HG02623 (cell line): ENCODE results near the gene ADARB1.

Source experiments
- ATAC-seq: cut with Tn5 transposase; IDR thresholded peaks from one replicate; pipeline ENCODE4 v1.9.1; 2021; ENCODE audit warnings: moderate library complexity; ENCODE audit not compliant: unreplicated experiment

ADARB1 gene

DNA sequence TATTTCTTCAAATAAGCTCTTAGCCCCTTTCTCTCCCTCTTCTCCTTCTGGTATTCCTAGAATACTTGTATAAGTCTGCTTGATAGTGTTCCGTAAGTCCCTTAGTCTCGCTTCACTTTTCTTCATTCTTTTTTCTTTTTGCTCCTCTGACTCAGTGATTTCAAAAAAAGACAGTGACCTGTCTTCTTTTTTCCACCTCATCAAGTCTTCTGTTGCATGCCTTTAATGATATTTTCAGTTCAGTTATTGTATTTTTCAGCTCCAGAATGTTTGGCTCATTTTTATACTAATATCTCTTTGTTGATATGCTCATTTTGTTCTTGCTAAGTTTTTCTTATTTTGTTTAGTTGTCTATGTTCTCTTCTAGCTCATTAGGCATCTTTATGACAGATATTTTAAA is 115.6 kb downstream of the ADARB1 start:
- no peak for ATAC-seq

DNA sequence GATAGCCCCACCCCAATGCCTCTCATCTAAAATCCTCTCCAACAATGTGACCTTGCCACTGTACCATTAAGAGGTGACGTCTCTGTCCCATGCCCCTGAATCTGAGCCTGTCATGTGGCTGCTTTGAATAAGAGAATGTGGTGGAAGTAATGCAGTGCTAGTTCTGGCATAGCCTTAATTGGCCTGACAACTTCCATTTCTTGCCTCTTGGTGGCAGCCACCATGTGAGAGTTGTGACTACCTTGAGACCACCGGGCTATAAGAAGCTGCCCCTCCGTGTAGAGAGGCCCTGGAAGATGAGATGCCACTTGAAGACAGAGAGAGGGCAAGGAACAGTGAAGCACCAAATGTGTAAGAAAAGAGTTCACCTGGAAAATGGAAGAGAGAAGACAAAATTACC is 118.0 kb downstream of the ADARB1 start:
- ATAC-seq, result no peak

DNA sequence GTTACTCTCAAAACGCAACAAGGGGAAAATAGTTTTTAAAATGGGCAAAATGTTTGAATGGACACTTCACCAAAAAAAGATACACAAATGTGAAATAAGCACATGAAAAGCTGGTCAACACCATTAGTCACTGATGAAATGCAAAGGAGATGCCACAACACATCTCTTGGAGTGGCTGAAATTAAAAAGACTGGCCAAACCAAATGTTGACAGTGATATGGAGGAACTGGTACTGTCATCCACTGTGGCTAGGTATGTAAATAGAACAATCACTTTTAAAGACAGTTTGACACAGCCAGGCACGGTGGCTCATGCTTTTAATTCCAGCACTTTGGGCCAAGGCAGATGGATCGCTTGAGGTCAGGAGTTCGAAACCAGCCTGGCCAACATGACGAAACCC is 122.2 kb downstream of the ADARB1 start:
- no peak for ATAC-seq

DNA sequence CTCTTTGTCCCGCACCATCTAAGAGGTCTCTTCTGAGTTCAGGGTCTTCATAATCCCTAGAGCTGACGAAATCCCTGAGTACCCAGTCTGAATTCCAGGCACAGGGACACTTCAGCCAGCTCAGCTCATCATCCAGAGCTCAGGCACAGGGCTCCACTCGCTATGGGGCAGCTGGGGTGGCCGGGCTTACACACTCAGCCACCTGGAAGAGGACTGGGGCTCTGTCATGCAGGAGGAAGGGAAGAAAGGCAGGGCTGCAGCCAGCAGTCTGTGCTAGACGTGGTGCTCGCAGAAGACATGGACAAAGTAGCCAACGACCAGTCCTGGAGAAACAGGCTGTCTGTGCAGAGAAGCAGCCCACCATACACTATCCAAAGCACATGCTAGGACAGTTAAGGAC is 124.8 kb downstream of the ADARB1 start:
- no peak for ATAC-seq

DNA sequence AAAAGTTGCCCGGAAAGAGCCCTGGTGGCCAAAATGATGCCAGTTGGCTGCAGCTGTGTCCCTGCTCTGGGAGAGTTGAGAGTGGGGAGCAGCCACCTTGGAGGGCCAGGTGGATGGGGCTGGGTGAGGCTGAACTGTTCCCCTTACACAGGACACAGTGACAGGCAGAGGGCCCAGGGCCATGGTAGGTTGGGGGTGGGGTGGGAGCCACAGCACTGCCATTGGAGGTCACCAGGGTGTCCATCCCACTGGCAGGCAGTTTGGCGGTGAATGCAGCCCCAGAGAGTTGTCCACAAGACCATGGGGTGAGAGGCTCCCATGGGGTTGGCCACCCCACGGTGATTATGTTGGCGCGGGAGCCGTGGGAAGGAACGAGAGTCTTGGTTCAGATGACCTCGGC is 125.7 kb downstream of the ADARB1 start:
- no peak for ATAC-seq

DNA sequence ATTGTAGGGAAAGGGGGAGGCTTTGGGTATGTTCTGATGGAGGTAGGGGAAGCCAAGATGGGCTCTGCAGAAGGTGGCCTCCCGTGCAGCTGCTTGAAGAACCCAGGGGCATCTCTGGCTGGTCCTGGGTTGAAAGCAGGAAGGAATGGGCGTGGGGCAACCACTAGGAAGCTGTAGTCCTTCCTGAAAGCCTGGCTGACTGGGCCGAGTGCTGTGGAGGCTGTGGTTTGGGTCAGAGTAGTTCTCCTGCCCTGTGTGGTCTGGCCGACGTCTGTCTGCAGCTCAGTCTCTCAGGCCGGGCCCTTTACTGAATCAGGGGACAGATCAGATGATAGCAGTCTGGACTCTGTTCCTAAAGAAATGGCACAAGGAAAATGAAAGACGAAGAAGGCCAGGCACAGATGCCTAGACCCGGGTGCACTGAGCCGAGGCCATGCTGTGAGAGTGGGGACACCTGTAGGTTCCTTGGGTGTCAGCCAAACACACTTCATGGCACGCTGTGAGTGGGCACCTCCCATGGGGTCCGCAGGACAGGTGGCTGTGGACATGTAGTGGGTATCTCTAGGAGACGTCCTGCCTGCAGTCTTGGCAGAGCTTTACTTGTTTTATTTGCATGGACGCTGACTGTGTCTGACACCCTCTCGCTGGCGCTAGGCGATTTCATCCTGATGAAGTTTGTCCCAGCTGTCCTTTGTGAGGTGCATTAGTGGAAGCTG is 126.4 kb downstream of the ADARB1 start:
- ATAC-seq, result no peak

DNA sequence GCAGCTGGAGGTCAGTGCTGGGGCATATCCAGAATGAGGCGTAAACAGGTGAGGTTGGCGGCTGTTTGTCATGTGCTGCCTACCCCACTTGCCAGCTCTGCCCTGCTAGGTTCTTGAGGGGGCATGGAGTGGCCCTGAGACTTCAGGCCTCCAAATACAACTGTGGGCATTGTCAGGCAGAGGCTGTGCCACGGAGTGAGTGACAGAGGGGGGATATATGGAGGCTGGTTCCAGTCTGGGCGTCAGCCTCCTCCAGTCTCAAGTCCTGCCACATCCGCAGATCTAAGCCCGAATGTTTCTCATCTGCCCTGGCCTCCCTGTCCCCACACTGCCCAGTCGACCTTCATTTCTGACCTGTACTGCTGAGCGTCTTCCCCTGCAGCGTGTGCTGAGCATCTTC is 128.0 kb downstream of the ADARB1 start:
- no peak for ATAC-seq

DNA sequence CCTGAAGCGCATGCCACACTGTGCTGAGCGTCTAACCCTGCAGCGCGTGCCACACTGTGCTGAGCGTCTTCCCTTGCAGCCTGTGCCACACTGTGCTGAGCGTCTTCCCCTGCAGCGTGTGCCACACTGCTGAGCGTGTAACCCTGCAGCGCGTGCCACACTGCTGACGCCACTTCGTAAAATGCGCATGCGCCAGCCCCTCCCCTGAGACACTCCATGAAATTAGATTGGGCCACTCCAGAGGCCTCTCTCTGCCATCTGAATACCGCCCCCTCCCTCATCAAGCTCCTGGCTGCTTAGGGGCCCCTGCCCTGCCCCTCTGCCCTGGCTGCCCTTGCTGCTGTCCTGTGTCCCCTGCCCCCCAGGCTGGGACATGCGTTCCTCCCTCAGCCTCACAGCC is 128.5 kb downstream of the ADARB1 start:
- no peak for ATAC-seq

DNA sequence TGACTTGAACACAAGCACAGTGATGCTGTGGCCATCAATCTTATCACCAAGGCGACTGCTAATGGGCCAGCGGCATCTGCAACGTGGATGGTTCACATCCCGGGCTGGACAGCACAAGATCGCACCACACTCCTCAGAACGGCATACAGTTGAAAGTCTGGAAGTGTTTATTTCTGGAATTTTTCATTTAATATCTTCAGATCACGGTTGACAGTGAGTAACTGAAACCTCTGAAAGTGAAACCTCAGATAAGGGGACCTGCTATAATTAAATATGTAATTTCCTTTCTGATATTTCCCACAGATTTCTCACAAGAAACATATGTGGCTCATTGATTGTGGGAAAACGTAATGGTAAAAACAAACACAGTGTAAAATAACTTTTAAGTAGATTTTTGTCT is 129.6 kb downstream of the ADARB1 start:
- no peak for ATAC-seq

DNA sequence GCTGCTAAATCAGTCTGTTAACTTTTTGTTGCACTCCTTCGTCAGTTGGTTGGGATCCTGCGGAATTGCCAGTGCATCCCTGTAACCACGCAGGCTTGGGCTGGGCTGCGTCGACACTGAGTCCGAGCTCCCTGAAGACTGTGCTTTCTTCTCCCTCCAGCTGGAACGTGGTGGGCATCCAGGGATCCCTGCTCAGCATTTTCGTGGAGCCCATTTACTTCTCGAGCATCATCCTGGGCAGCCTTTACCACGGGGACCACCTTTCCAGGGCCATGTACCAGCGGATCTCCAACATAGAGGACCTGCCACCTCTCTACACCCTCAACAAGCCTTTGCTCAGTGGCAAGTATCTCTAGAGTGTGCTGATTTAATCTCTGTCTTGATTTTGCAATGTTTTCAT is 130.0 kb downstream of the ADARB1 start:
- no peak for ATAC-seq

DNA sequence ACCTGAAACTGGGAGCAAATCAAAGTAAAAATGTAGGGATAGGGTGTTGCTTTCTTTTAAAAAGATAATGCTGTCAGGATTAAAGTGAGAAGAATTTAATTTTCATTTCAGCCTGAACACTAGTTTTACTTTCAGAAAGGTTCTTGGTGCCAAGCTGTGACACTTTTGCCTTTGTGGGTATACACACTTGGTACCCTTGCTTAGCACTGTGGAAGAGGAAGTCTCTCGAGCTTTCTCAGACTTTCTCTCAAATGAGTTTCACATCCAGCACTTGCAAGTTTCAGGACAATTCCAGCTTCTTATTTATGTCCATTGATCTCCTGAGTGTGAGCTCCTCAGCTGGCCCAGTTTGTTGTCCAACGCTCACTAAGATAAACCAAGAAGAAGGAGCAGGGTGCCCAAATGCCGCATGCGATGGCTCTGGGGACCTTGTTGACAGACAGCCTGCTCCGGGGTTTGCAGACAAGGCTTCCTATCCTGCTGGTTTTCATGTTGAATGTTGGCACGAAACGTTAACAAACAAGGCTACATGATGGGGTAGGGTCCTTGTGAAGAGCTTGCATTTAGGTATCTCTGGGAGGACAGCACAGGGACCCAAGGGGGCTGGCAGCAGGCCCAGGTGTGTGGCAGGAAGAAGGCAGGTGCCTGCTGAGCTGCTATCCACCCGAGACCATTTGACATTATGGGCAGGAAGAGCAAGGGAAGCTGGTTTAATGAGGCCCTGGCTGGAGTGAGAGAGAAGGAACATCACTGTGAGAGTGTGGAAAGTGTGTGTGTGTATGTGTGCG is 133.7 kb downstream of the ADARB1 start:
- ATAC-seq, result no peak

DNA sequence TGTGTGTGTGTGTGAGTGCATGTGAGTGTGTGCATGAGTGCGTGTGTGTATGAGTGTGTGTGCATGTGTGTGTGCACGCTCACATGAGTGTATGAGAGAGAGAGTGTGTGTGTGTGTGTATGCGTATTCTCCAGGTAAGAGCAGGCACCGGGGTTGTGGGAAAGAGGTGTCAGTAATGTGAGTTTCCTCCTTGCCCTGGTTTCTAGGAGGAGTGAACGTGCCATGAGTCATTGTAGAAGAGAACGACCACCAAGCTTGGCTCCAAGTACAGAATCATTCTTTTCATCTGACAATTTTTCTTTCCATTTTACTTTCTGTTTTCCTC is 134.2 kb downstream of the ADARB1 start:
- no peak for ATAC-seq

DNA sequence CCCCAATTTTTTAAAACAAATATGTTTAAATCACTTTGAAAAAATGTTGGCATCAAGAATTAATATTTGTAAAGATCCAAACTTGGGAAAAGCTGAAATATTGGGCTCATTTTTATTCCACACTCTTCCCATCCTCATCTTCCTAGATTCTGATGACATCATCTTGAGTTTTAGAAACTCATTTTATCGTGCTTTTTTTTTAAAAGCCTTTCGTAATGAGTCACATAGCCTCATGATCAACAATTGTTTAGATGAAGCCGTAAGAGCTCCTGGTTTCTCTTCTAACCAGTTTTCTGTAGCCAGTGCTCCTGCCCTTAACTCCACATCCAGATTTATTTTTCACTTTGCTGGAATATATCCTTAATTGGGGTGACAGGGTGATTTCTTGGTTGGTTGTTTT is 134.7 kb downstream of the ADARB1 start:
- no peak for ATAC-seq

DNA sequence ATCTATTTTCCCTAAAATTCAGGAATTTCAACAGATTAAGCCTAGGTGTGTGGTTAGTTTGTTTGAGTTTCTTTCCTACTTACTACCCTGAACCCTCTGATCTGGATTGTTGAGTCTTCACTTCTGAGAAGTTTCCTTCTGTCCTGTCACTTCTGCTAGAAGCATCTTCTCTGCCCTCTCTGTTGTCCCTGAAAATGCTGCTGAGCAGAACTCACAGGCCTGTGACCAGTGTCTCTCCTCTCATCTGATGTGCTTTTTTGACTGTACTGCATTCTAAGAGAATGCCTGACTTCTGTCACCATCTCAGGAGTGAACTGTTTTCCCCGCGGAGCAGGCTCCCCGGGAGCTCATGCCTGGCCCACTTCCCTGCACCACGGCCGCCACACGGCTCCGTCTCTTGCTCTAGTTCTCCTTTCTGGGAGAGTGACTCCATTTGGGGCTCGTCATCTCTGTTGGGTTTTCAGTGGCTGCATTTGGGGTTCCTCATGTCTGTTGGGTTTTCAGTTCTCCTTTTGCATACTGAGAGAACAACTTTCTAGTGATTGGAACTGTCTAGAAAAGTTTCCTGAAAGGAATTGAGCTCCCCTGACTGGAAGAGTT is 135.4 kb downstream of the ADARB1 start:
- no peak for ATAC-seq

DNA sequence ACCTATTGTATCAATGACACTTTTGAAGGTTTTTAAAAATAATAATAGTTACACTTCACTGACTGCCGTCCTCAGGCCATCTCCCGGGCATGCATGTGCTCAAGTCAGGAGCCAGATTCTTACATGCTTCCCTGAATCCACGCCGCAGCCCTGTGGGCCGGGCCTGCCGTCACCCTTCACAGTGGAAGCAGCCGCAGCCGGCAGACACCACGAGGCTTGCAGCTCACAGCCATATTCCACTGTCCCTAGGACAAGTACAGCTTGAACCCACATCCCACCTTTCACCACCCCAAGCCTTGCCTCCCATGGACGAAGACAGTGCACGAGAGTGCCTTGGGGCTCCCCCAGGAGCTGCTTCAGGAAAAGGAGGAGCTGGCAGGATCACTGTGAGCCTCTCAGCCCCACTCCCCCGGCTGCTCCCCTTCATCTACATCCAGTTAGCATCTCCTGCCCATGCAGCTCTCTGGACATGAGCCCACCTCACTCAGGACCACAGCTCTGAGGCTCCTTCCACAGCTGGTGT is 136.1 kb downstream of the ADARB1 start:
- ATAC-seq, result no peak

DNA sequence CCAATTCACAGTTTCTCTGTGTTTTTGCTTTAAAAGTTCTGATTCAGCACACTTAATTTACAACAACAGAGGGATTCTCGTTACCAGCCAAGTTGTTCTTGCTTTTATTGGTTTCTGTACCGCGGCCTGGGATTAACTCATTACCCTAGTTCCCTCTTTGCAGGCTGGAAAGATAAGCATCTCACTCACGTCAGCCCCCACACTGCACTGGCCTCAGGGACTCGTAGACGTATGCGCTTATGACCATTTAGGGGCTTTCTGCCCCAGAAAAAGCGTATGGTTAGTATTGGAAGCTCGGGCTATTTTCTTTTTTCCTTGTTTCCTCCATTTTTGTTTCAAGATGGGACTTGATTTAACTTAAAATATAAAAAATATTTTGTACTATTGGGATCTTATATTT is 137.3 kb downstream of the ADARB1 start:
- no peak for ATAC-seq

DNA sequence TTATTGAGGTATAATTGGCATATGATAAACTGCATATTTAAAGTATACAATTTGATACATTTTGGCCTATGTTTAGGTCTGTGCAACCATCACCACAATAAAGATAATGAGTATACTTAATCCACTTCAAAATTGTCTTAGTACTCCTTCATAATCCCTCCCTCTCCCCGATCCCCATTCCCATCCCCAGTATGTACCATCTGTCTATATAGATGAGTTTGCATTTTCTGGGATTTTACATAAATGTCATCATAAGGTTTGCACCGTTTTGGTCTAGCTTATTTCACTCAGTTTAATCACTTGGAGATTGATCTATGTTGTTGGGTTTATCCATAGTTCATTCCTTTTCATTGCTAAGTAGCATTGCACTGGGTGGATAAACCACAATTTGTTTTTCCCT is 139.0 kb downstream of the ADARB1 start:
- ATAC-seq, result no peak

DNA sequence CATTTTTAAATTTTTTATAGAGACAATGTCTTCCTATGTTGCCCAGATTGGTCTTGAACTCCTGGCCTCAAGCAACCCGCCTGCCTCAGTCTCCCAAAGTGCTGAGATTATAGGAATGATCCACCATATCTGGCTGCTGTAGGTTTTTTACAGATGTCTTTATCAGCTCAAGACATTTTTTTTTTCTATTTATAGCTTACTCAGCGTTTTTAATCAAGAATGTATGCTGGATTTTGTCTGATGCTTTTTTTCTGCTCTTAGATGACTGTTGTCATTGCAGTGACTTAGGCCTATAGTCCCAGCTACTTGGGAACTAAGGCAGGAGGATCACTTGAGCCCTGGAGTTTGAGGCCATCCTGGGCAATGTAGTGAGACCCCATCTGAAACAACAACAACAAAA is 140.8 kb downstream of the ADARB1 start:
- ATAC-seq, result no peak

DNA sequence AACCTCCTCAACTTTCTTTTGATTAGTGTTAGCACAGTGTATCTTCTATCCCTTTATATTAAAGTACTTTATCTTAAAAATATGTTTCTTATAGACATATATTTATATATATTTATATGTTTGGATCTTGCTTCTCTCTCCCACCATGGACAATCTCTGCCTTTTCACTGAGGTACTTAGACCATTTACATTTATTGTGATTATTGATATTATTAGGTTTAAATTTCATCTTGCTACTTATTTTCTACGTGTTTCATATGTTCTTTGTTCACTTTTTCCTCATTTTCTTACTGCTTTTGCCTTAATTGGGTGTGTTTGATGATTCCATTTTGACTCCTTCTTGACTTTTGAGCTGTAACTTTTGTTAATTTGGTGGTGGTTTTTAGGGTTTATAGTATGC is 142.6 kb downstream of the ADARB1 start:
- no peak for ATAC-seq

DNA sequence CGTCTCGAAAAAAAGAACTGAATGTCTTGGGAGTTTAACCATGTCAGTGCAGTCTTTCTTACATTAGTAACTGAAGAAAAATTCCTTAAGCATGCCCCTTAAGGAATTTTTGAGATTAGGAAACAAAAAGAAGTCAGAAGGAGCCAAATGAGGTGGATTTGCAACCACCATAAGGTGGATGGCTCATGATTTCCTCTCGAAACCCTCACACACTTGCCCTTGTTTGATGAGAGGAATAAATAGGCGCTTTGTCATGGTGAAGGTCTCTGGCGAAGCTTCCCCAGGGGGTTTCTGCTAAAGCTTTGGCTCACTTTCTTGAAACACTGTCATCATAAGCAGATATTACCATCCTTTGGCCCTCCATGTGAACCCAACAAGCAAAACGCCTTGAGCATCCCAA is 145.1 kb downstream of the ADARB1 start:
- no peak for ATAC-seq

DNA sequence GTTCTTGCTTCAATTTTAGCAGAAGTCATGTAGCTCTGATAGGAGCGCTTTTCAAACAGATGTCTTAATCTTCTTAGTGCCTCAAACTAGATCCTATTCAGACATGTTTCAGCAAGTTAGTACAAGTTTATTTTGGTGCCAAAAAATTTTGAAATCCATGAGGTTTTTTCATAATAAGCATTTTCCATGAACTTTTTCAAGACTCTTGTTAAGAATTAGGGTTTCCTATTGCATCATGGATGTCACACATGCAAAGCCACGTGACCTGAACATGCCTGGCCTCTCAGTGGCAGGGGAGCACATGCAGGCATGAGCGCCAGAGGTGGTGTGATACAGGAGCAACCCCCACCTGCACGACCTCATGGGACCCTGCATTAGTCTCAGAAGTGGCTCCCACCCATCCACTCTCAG is 145.7 kb downstream of the ADARB1 start:
- no peak for ATAC-seq
